Muscle of back (tissue), 11 donors: ENCODE measurements around the gene CHST2. TPM values are rescaled to one million over a fixed set of nuclear protein-coding genes. Genes with fewer than 3 reads are reported as not detected.

Experiments
- DNase-seq, 3 donors: peaks; one replicate each; pipeline versions ENCODE4 v3.0.0 to v3.0.0-alpha.2; 2013
- polyA plus RNA-seq, 10 donors: library from polyadenylated mRNA; unstranded; fragments of 120-200 nt; gene quantifications; one replicate each; pipeline ENCODE4 v1.2.1, GENCODE V29; 2013; ENCODE audit not compliant: insufficient read length in 10 of 10

CHST2 gene
- polyA plus RNA-seq, 10 donors: 2.8 to 15.4 (median 5.4) TPM

- no peak for DNase-seq
Measured at GRCh38 chr3:143092191-143092590, 27.4 kb upstream of the CHST2 start.

- DNase-seq: no peak
Measured at GRCh38 chr3:143095813-143096212, 23.8 kb upstream of the CHST2 start.

GRCh38 chr3:143098032-143098764, 21.4 kb upstream of the CHST2 start:
- no peak for DNase-seq

GRCh38 chr3:143099210-143099609, 20.4 kb upstream of the CHST2 start:
- DNase-seq: no peak

GRCh38 chr3:143099690-143100089, 19.9 kb upstream of the CHST2 start:
- DNase-seq: peak in 1 of 3 donors; percentile 15

GRCh38 chr3:143100451-143100850, 19.1 kb upstream of the CHST2 start:
- DNase-seq: peak in 1 of 3 donors; percentile 40

GRCh38 chr3:143101792-143102381, 17.7 kb upstream of the CHST2 start:
- DNase-seq: no peak

- DNase-seq: no peak
Measured at GRCh38 chr3:143103652-143104051, 15.9 kb upstream of the CHST2 start.

GRCh38 chr3:143105170-143105569, 14.4 kb upstream of the CHST2 start:
- DNase-seq: no peak

GRCh38 chr3:143109861-143110260, 9.7 kb upstream of the CHST2 start:
- no peak for DNase-seq

- no peak for DNase-seq
Measured at GRCh38 chr3:143110371-143110770, 9.2 kb upstream of the CHST2 start.

GRCh38 chr3:143118630-143119008, 952 bp upstream of the CHST2 start:
- DNase-seq: no peak

- peak in 2 of 3 donors; percentile 36 to 70 for DNase-seq
Measured at GRCh38 chr3:143119974-143120715, 574 bp downstream of the CHST2 start.

GRCh38 chr3:143120716-143121240, 1.2 kb downstream of the CHST2 start:
- DNase-seq: peak in 1 of 3 donors; percentile 78

- peak in 2 of 3 donors; percentile 65 to 79 for DNase-seq
Measured at GRCh38 chr3:143121241-143122088, 1.9 kb downstream of the CHST2 start.

- no peak for DNase-seq
Measured at GRCh38 chr3:143122089-143122430, 2.5 kb downstream of the CHST2 start.

GRCh38 chr3:143122608-143123352, 3.2 kb downstream of the CHST2 start:
- DNase-seq: no peak

- DNase-seq: no peak
Measured at GRCh38 chr3:143123353-143123984, 3.9 kb downstream of the CHST2 start.

GRCh38 chr3:143124601-143125520, 5.3 kb downstream of the CHST2 start:
- no peak for DNase-seq
